Subcutaneous abdominal adipose tissue (tissue), 5 donors: Measurements from ENCODE around the gene ACVRL1.
A peak's percentile ranks its signal among the peaks of the same experiment; 100 is the strongest.

Experiments
- H3K27ac ChIP-seq: one replicate; pipeline ENCODE4 v1.7.0; 2013; ENCODE audit warnings: low read depth, mild to moderate bottlenecking, inconsistent platforms, low read length, moderate library complexity
- H3K27me3 ChIP-seq, 5 donors: one replicate each; pipeline ENCODE4 v1.7.0; 2013; ENCODE audit warnings: low read length in 5 of 5, inconsistent platforms in 1 of 5; ENCODE audit not compliant: control insufficient read depth in 5 of 5, insufficient read depth in 4 of 5
- H3K36me3 ChIP-seq, 5 donors: one replicate each; pipeline ENCODE4 v1.7.0; 2013; ENCODE audit warnings: low read length in 5 of 5; ENCODE audit not compliant: control insufficient read depth in 5 of 5, insufficient read depth in 5 of 5
- H3K4me1 ChIP-seq, 5 donors: one replicate each; pipeline ENCODE4 v1.7.0; 2013; ENCODE audit warnings: low read length in 5 of 5, mild to moderate bottlenecking in 3 of 5, moderate library complexity in 1 of 5; ENCODE audit not compliant: control insufficient read depth in 5 of 5, insufficient read depth in 5 of 5
- H3K4me3 ChIP-seq, 5 donors: one replicate each; pipeline ENCODE4 v1.7.0; 2013; ENCODE audit warnings: low read length in 5 of 5, low read depth in 1 of 5
- H3K9ac ChIP-seq, 5 donors: one replicate each; pipeline ENCODE4 v1.7.0; 2013; ENCODE audit warnings: low read length in 5 of 5, mild to moderate bottlenecking in 4 of 5, moderate library complexity in 3 of 5
- H3K9me3 ChIP-seq, 5 donors: one replicate each; pipeline ENCODE4 v1.7.0; 2013; ENCODE audit warnings: low read length in 5 of 5; ENCODE audit not compliant: control insufficient read depth in 5 of 5
- donor health status: healthy.
- donor health status: healthy.
- donor health status: healthy.
- donor health status: healthy.
- donor health status: healthy.

Gene ACVRL1

GRCh38 chr12:51972422-51972812 lies 65.1 kb downstream of the ACVRL1 start:
- Histone ChIP-seq H3K27ac (peak overlapping the region; percentile 60), H3K27me3 (no peaks in the 10 kb centered on the region), H3K9ac (peak overlapping the region in 1 of 5 donors; percentile 47), H3K9me3 (no peaks in the 10 kb centered on the region), H3K4me1 (peaks cover 8 to 49% (median 43%) of the 10 kb centered on the region in 5 donors), H3K4me3 (no peak overlapping the region), H3K36me3 (peaks cover 0 to 24% (median 23%) of the 10 kb centered on the region in 5 donors)

GRCh38 chr12:51972849-51973273 lies 65.6 kb downstream of the ACVRL1 start:
- Histone ChIP-seq H3K36me3 (peaks cover 2 to 28% (median 25%) of the 10 kb centered on the region in 5 donors), H3K27ac (peak overlapping the region; percentile 60), H3K27me3 (no peaks in the 10 kb centered on the region), H3K4me3 (no peak overlapping the region), H3K9ac (peak overlapping the region in 2 of 5 donors; percentile 47 to 49), H3K4me1 (peaks cover 8 to 47% (median 42%) of the 10 kb centered on the region in 5 donors), H3K9me3 (no peaks in the 10 kb centered on the region)
